OCI-LY7 (cell line): Measurements from ENCODE around the gene SEMA5A. TPM values are rescaled to one million over a fixed set of nuclear protein-coding genes. Genes with fewer than 3 reads are reported as not detected.

Experiments used
- BruUV-seq: library from RNA; stranded (reverse); fragments of 400-500 nt; replicated peaks from 2 replicates; lab custom pipeline; 2021; lab: Mats Ljungman, UMichigan
- CTCF ChIA-PET: fragments of 300-600 bp; sonication (Branson Sonifier 250); formaldehyde crosslinking; loops from one replicate; lab custom pipeline; 2022; ENCODE audit warnings: antibody characterized with exemption; ENCODE audit not compliant: unreplicated experiment; lab: Charles Lee
- POLR2A ChIA-PET: fragments of 300-600 bp; sonication (Branson Sonifier 250); formaldehyde crosslinking; loops from one replicate; lab custom pipeline; 2022; ENCODE audit warnings: antibody characterized with exemption; lab: Charles Lee
- DNase-seq: peaks from one replicate; pipeline ENCODE4 v3.0.0-alpha.2; 2015; ENCODE audit warnings: low spot score
- H2AFZ ChIP-seq: fragments of 200-600 bp; sonication (generic), shearing (Covaris generic); 2 replicates; pipeline ENCODE4 v1.6.1; 2014; ENCODE audit warnings: mild to moderate bottlenecking, antibody characterized with exemption, low read length, moderate library complexity
- H3K27ac ChIP-seq: fragments of 200-600 bp; sonication (generic); 2 replicates; pipeline ENCODE4 v1.5.1; 2014; ENCODE audit warnings: mixed run types, low read depth, mild to moderate bottlenecking, moderate library complexity, low read length, inconsistent platforms; ENCODE audit not compliant: poor library complexity, severe bottlenecking
- H3K36me3 ChIP-seq: fragments of 200-600 bp; sonication (generic); 2 replicates; pipeline ENCODE4 v1.6.1; 2014; ENCODE audit warnings: mild to moderate bottlenecking, antibody characterized with exemption, low read length, moderate library complexity, mixed read lengths; ENCODE audit not compliant: insufficient read depth
- H3K4me1 ChIP-seq: fragments of 200-600 bp; sonication (generic); 2 replicates; pipeline ENCODE4 v1.5.1; 2014; ENCODE audit warnings: mild to moderate bottlenecking, low read length; ENCODE audit not compliant: insufficient read depth, poor library complexity, severe bottlenecking
- H3K4me2 ChIP-seq: fragments of 200-600 bp; sonication (generic); 2 replicates; pipeline ENCODE4 v1.6.1; 2014; ENCODE audit warnings: mild to moderate bottlenecking, low read length
- H3K4me3 ChIP-seq: fragments of 200-600 bp; sonication (generic); 2 replicates; pipeline ENCODE4 v1.5.1; 2014; ENCODE audit warnings: mild to moderate bottlenecking, low read depth, low read length; ENCODE audit not compliant: poor library complexity, severe bottlenecking
- H3K79me2 ChIP-seq: fragments of 200-600 bp; sonication (generic); 2 replicates; pipeline ENCODE4 v1.6.1; 2016; ENCODE audit warnings: low read depth, mild to moderate bottlenecking, low read length, moderate library complexity, mixed read lengths; ENCODE audit not compliant: insufficient read depth
- H3K9me2 ChIP-seq: fragments of 200-600 bp; sonication (generic); 2 replicates; pipeline ENCODE4 v1.6.1; 2016; ENCODE audit warnings: mild to moderate bottlenecking, low read length, mixed read lengths; ENCODE audit not compliant: insufficient read depth
- H3K9me3 ChIP-seq: fragments of 200-600 bp; sonication (generic); 2 replicates; pipeline ENCODE4 v1.6.1; 2014; ENCODE audit warnings: mild to moderate bottlenecking, mixed run types, low read length, mixed read lengths
- H4K20me1 ChIP-seq: fragments of 200-600 bp; sonication (generic); 2 replicates; pipeline ENCODE4 v1.6.1; 2014; ENCODE audit warnings: mild to moderate bottlenecking, antibody characterized with exemption, low read length, moderate library complexity, mixed read lengths; ENCODE audit not compliant: insufficient read depth
- EZH2phosphoT487 ChIP-seq: fragments of 200-600 bp; sonication (generic); IDR thresholded peaks from 2 replicates; pipeline ENCODE4 v1.6.1; 2018; ENCODE audit warnings: low read depth, borderline replicate concordance, mild to moderate bottlenecking, mixed run types, antibody characterized with exemption, low read length, moderate library complexity, mixed read lengths
- intact Hi-C: fragments of 100-400 bp; cut with micrococcal nuclease; formaldehyde crosslinking; loops from one replicate; pipeline ENCODE4 v1.10.0; 2022; ENCODE audit not compliant: unreplicated experiment
- total RNA-seq, 2 experiments: library from RNA; depleted of rRNA in 1 of 2; stranded (reverse); fragments of >200 nt in 1 of 2; shearing (Covaris generic) in 1 of 2; gene quantifications; 2 replicates each; pipeline ENCODE4 v1.2.3, GENCODE V29; 2014 to 2022
- TF ChIP-seq, protein P1 (sequence below): fragments of 200-600 bp; sonication (generic); conservative IDR thresholded peaks from 2 replicates; pipeline ENCODE4 v1.5.1; 2014; ENCODE audit warnings: mild to moderate bottlenecking, antibody characterized with exemption, low read length, moderate library complexity, mixed read lengths

The SEMA5A gene
- total RNA-seq, 2 experiments from 2014 or later: not detected

DNA sequence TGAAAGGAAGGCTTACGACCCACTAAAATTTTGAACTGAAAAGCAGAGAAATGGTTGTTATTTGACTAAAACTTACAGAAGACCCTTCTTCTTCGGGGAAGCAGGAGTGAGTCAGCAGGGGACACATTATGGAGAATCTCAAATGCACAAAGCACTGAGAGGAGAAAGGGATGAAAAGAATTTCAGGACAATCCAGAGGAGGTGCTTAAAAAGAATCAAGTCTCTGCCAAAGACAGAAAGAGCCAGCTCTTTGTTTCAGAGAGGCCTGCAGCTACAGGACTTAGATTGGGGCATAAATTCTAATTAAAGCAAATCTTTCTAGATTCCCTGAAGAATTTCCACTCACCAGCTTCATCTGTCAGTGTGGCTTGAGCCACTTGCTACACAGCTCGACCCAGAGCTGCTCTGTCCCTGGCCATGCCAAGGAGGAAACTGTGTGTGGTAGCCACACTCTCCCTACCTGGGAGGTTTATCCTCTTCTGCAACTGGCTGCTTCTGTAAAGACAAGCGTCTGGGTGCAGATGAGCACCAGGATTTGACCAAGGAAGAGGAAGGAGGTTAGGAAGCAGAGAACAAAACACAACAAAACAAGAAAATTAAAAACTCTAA lies 89.9 kb downstream of the SEMA5A start:
- Histone ChIP-seq H3K4me1 (no peaks in the 10 kb centered on the region), H2AFZ (no peak overlapping the region), H4K20me1 (no peaks in the 10 kb centered on the region), H3K36me3 (no peaks in the 10 kb centered on the region), H3K27ac (no peak overlapping the region), H3K79me2 (no peaks in the 10 kb centered on the region), H3K4me2 (no peak overlapping the region), H3K9me2 (no peaks in the 10 kb centered on the region), H3K9me3 (no peaks in the 10 kb centered on the region), H3K4me3 (no peak overlapping the region)
- intact Hi-C loops: no loop called here
- BruUV-seq: no TSS peak
- ChIA-PET CTCF (no interaction called here), POLR2A (interaction anchor here (0.6 to 0.7 kb wide), 3 partner anchors 11 to 1134 kb away, joined by 3 read pairs; no protein-coding TSS in a partner anchor)
- TF ChIP-seq, protein P1, sequence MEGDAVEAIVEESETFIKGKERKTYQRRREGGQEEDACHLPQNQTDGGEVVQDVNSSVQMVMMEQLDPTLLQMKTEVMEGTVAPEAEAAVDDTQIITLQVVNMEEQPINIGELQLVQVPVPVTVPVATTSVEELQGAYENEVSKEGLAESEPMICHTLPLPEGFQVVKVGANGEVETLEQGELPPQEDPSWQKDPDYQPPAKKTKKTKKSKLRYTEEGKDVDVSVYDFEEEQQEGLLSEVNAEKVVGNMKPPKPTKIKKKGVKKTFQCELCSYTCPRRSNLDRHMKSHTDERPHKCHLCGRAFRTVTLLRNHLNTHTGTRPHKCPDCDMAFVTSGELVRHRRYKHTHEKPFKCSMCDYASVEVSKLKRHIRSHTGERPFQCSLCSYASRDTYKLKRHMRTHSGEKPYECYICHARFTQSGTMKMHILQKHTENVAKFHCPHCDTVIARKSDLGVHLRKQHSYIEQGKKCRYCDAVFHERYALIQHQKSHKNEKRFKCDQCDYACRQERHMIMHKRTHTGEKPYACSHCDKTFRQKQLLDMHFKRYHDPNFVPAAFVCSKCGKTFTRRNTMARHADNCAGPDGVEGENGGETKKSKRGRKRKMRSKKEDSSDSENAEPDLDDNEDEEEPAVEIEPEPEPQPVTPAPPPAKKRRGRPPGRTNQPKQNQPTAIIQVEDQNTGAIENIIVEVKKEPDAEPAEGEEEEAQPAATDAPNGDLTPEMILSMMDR: no peak
- no peak for TF ChIP-seq EZH2phosphoT487
- no peak for DNase-seq

DNA sequence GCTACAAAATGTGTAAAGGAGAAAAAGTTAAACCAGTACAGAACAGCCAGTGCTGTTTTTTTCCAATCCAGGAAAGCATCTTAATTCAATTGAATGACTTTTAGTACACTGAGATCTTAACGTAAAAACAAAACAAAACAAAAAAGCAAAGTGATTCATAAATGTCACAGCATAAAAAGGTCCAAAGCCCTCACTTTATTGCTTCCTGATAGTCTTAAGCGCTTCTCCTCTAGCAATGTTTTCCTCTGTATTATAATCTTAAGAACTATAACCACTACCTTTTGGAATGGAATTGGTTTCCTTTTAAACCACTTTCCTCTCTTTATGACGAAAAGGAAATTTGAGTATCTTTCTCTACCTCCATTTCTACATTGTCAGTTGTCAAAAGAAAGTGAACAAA lies 91.4 kb downstream of the SEMA5A start:
- CTCF ChIA-PET: no interaction called here
- intact Hi-C loops: no loop called here

GRCh38 chr5:9454012-9454481 lies 91.8 kb downstream of the SEMA5A start:
- no peak overlapping the region for H3K4me3 ChIP-seq
- ChIA-PET CTCF (no interaction called here), POLR2A (no interaction called here)
- H3K9me2 ChIP-seq: no peaks in the 10 kb centered on the region
- H3K27ac ChIP-seq: no peak overlapping the region
- no peak for DNase-seq
- H3K79me2 ChIP-seq: no peaks in the 10 kb centered on the region
- H3K36me3 ChIP-seq: no peaks in the 10 kb centered on the region
- H3K4me2 ChIP-seq: no peak overlapping the region
- H2AFZ ChIP-seq: no peak overlapping the region
- H4K20me1 ChIP-seq: no peaks in the 10 kb centered on the region
- intact Hi-C loops: no loop called here
- H3K9me3 ChIP-seq: no peaks in the 10 kb centered on the region
- no peaks in the 10 kb centered on the region for H3K4me1 ChIP-seq
- TF ChIP-seq, protein P1: no peak
- TF ChIP-seq EZH2phosphoT487: no peak
- BruUV-seq: no TSS peak

More for the DNA sequence above, 91.4 kb downstream of the SEMA5A start:
- no TSS peak for BruUV-seq
- POLR2A ChIA-PET: no interaction called here
- no peaks in the 10 kb centered on the region for H3K9me3 ChIP-seq
- H3K9me2 ChIP-seq: no peaks in the 10 kb centered on the region
- no peak overlapping the region for H3K4me2 ChIP-seq
- H3K27ac ChIP-seq: no peak overlapping the region
- H3K79me2 ChIP-seq: no peaks in the 10 kb centered on the region
- TF ChIP-seq, protein P1: no peak
- no peak for TF ChIP-seq EZH2phosphoT487
- no peak overlapping the region for H3K4me3 ChIP-seq
- H3K36me3 ChIP-seq: no peaks in the 10 kb centered on the region
- no peak overlapping the region for H2AFZ ChIP-seq
- no peak for DNase-seq
- H3K4me1 ChIP-seq: no peaks in the 10 kb centered on the region
- H4K20me1 ChIP-seq: no peaks in the 10 kb centered on the region
